Daoy (cell line): ENCODE results near the gene DHX40. TPM values are rescaled to one million over a fixed set of nuclear protein-coding genes. Genes with fewer than 3 reads are reported as not detected.

Source experiments
- total RNA-seq: library from RNA; depleted of rRNA; stranded (reverse); fragments of >200 nt; shearing (Covaris generic); gene quantifications from 2 replicates; pipeline ENCODE4 v1.2.3, GENCODE V29; 2014; rRNA removed

DHX40 gene
- total RNA-seq, 1 experiment from 2014 or later = 22.6 TPM

Other genes starting within 250 kb of the DHX40 start
- gene YPEL2, start 234.0 kb upstream of the DHX40 start, total RNA-seq = 0.54 and 2.1 TPM in 2 replicates
- 226 and 228 TPM in 2 replicates for gene CLTC, start 54.3 kb downstream of the DHX40 start, total RNA-seq
- gene PTRH2, start 141.8 kb downstream of the DHX40 start, total RNA-seq = 28.3 and 39.1 TPM in 2 replicates
- gene VMP1, start 142.0 kb downstream of the DHX40 start, total RNA-seq = 172 and 212 TPM in 2 replicates